Endometrial microvascular endothelial cells (primary cell): ENCODE measurements around the gene ZNF117. TPM values are rescaled to one million over a fixed set of nuclear protein-coding genes. Genes with fewer than 3 reads are reported as not detected.
"Not testable (repeated sequence)": the region's sequence is repeated elsewhere in the genome, so short reads cannot be mapped to it uniquely, and the experiment has no call there.

Source experiments
- in situ Hi-C: cut with HindIII; loops from 2 replicates; pipeline ENCODE4 v1.10.0; 2017; ENCODE audit warnings: low sequenced_read_pairs, low pct_unique_long_range_greater_than_20kb; ENCODE audit errors: inconsistent ontology term
- total RNA-seq: library from RNA; depleted of rRNA; stranded (reverse); fragments of >200 nt; gene quantifications from one replicate; pipeline ENCODE4 v1.2.3, GENCODE V29; 2015; ENCODE audit errors: inconsistent ontology term

The ZNF117 gene
- total RNA-seq, 1 donor from 2014 or later: 4.9 TPM

GRCh38 chr7:64997927-64998391, 7.1 kb upstream of the ZNF117 start:
- in situ Hi-C loops: no loop called here

DNA sequence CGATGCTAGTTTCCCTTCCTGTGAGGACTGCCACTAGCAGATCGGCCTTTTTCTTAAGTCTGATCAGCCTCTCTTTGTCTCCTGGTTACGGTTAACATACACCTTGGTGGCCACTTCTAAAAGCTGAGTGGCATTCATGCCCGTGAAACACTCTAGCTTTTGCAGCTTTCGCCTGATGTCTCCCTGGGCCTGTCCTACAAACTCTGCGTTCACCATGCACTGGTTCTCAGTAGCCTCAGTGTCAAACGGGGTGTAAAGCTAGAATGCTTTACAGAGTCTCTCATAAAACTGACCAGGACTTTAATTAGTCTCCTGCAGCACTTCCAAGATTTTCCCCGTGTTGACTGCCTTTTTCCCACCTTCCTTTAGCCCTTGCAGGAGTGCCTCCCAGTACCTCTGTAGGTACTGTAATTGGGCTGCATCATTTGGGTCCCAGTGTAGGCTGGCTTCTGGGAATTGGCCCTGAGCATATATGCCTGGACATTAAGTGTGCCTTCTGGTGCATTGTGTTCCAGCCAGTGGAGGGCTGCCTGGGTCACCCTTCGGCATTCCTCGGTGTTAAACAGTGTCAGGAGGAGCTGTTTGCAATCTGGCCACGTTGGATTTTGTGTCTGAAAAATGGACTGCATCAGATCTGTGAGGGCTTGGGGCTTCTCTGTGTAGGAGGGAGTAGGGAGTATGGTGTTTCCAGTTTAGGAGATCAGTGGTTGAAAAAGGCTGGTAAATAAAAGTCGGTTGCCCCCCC, 6.5 kb upstream of the ZNF117 start:
- in situ Hi-C loops: no loop called here

DNA sequence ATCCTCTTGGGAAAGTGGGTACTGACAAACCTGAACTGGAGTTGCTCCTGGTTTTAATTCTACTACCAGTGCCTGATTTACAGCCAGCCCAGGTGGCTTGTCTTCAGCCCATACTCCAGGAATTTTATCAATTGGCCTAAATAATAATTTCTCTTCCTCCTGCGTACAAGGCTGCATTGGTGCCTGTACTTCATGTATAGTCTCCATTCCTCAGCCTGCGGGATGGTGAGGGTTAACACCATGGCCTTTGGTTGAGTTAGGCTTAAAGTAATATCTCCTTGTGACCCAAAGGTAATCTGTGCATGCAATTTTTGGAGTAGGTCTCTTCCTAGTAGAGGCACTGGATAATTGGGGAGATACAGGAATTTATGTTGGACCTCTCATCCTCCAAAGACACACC, 5.5 kb upstream of the ZNF117 start:
- in situ Hi-C loops: no loop called here

- in situ Hi-C loops: no loop called here
These were observed 3.1 kb upstream of the ZNF117 start for GRCh38 chr7:64993901-64994300.

- in situ Hi-C loops: no loop called here
These were observed 2.1 kb upstream of the ZNF117 start for GRCh38 chr7:64992971-64993370.

DNA sequence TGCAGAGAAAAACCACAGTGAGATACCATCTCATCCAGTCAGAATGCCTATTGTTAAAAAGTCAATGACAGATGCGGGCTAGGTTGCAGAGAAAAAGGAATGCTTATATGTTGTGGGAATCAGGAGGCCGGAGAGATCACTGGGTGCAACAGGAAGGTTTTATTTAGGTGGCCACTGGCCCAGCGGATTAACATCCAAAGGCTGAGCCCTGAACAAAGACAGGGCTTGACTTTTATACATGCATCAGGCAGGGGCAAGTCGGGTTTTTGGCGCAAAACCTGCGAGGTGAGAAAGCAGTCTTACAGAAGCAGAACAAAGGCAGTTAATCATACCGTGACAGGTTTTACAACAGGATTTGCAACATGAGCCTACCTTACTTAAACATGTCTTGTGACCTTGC, 620 bp downstream of the ZNF117 start:
- in situ Hi-C loops: no loop called here

GRCh38 chr7:64978497-64979203, 12.2 kb downstream of the ZNF117 start:
- in situ Hi-C loops: no loop called here

GRCh38 chr7:64965594-64965993, 25.2 kb downstream of the ZNF117 start:
- in situ Hi-C loops: no loop called here

DNA sequence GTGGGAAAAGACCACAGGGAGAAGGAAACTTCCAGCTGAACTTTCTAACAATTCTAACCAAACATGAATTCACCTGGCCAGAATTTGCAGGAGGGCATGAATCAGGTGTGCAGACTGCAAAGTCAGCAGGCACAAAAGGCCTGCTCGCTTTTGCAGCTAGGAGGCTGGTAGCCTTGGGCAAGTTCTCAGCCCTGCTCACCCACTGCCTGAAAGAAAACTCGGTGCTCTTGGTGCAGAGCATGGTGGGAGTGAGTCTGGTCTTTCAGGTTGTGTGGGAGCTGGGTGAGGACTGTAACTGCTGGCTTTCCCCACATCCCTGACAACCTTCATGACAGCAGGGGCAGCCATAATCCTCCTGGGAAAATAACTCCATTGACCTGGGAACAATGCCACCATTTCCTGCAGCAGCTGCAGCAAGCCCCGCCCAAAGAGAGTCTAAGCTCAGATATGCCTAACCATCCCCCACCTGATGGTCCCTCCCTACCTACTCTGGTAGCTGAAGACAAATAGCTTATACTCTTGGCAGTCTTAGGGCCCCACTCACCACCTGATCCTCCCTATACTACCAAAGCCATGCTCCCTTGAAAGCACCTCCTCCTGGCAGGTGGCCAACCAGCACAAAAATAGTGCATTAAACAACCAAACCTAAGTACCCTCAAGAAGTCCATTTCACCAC, 31.6 kb downstream of the ZNF117 start:
- in situ Hi-C loops: no loop called here

GRCh38 chr7:64951250-64951848, 39.5 kb downstream of the ZNF117 start:
- in situ Hi-C loops: no loop called here

DNA sequence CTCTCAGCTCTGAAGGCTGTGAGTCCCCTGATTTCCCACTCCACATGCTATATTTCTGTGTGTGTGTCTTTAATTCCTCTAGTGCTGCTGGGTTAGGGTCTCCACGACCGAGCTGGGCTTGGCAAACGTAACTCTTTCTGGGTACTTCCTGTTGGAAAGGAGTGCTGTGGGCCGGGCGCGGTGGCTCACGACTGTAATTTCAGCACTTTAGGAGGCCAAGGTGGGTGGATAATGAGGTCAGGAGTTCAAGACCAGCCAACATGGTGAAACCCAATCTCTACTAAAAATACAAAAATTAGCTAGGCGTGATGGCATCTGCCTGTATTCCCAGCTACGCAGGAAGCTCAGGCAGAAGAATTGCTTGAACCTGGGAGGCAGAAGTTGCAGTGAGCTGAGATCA, 40.2 kb downstream of the ZNF117 start:
- in situ Hi-C loops: not testable (repeated sequence)

DNA sequence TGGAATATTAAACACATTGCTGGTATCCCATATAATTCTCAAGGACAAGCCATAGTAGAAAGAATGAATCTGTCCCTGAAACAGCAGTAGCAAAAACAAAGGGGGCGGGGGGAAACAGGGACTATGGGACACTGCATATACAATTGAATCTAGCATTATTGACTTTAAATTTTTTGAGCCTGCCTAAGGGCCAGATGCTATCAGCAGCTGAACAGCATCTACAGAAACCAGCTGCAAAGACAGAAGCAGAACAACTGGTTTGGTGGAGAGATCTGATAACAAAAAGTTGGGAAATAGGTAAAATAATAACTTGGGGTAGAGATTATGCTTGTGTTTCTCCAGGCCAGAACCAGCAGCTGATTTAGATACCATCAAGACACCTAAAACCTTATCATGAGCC, 42.1 kb downstream of the ZNF117 start:
- in situ Hi-C loops: not testable (repeated sequence)

GRCh38 chr7:64947252-64948000, 43.4 kb downstream of the ZNF117 start:
- in situ Hi-C loops: no loop called here

- in situ Hi-C loops: no loop called here
These were observed 44.1 kb downstream of the ZNF117 start for GRCh38 chr7:64946772-64947171.

DNA sequence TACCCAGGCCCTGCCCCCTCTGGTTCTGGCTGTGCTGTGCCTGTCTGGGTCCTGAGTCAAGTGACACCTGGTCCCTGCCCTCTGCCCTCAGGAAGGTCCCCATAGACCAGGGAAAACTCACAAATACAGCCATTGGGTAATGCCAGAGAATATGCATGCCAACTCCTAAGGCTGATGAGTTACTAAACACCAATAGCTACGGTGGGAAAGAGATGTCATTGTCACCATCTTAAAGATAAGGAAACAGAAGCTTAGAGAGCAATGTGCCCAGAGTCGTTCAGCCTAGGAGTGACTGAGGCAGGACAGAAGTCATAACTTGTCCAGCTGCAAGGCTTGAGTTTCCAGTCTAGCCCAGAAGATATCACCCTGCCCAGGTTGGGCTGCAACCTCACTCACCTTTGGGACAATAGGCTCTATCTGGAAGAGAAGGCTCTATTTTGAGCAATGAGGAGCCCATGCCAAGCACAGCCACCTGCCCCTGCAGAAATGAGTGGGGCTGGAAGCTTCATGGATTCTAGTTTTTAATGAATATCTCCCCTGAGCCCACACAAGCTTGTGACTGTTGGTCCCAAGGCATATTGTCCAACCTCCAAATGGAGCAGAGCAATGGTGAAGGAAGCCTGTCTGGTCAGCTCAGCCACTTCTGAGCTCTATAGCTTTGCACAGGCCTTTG, 45.2 kb downstream of the ZNF117 start:
- in situ Hi-C loops: no loop called here

- in situ Hi-C loops: not testable (repeated sequence)
These were observed 46.0 kb downstream of the ZNF117 start for GRCh38 chr7:64944667-64945502.

GRCh38 chr7:64940021-64940420, 50.8 kb downstream of the ZNF117 start:
- in situ Hi-C loops: not testable (repeated sequence)
